HG03354 (cell line): ENCODE measurements around the gene LEMD1.
"Not testable (repeated sequence)": the region's sequence is repeated elsewhere in the genome, so short reads cannot be mapped to it uniquely, and the experiment has no call there.

ENCODE experiments used
- ATAC-seq: cut with Tn5 transposase; IDR thresholded peaks from one replicate; pipeline ENCODE4 v1.9.1; 2021; ENCODE audit warnings: mild to moderate bottlenecking; ENCODE audit not compliant: unreplicated experiment, poor library complexity, severe bottlenecking

LEMD1 gene

GRCh38 chr1:205387845-205388244 is 34.0 kb downstream of the LEMD1 start:
- ATAC-seq: no peak

GRCh38 chr1:205382990-205383389 is 38.9 kb downstream of the LEMD1 start:
- ATAC-seq: not testable (repeated sequence)

GRCh38 chr1:205382561-205382960 is 39.3 kb downstream of the LEMD1 start:
- ATAC-seq: no peak

- ATAC-seq: no peak
Observed at GRCh38 chr1:205381305-205381704, 40.6 kb downstream of the LEMD1 start.

GRCh38 chr1:205380882-205381281 is 41.0 kb downstream of the LEMD1 start:
- ATAC-seq: no peak

- ATAC-seq: no peak
Observed at GRCh38 chr1:205379056-205379455, 42.8 kb downstream of the LEMD1 start.

- no peak for ATAC-seq
Observed at GRCh38 chr1:205377355-205377754, 44.5 kb downstream of the LEMD1 start.

- no peak for ATAC-seq
Observed at GRCh38 chr1:205376739-205377138, 45.1 kb downstream of the LEMD1 start.

- ATAC-seq: no peak
Observed at GRCh38 chr1:205375835-205376545, 45.9 kb downstream of the LEMD1 start.

GRCh38 chr1:205374210-205375078 is 47.4 kb downstream of the LEMD1 start:
- no peak for ATAC-seq

- ATAC-seq: no peak
Observed at GRCh38 chr1:205373798-205374175, 48.1 kb downstream of the LEMD1 start.

GRCh38 chr1:205373022-205373797 is 48.6 kb downstream of the LEMD1 start:
- ATAC-seq: no peak

- ATAC-seq: no peak
Observed at GRCh38 chr1:205371871-205372660, 49.8 kb downstream of the LEMD1 start.

GRCh38 chr1:205370780-205371179 is 51.1 kb downstream of the LEMD1 start:
- ATAC-seq: no peak

GRCh38 chr1:205369701-205370123 is 52.1 kb downstream of the LEMD1 start:
- ATAC-seq: no peak

- no peak for ATAC-seq
Observed at GRCh38 chr1:205368478-205368877, 53.4 kb downstream of the LEMD1 start.

GRCh38 chr1:205365945-205366463 is 55.9 kb downstream of the LEMD1 start:
- no peak for ATAC-seq

GRCh38 chr1:205365086-205365485 is 56.8 kb downstream of the LEMD1 start:
- ATAC-seq: not testable (repeated sequence)

GRCh38 chr1:205360891-205361290 is 61.0 kb downstream of the LEMD1 start:
- ATAC-seq: no peak
